NCI-H2171 (cell line): ENCODE measurements around the gene STXBP2.

Experiments used
- DNase-seq: peaks from one replicate; lab custom pipeline; 2025; lab: John Stamatoyannopoulos, UW

Gene STXBP2

DNA sequence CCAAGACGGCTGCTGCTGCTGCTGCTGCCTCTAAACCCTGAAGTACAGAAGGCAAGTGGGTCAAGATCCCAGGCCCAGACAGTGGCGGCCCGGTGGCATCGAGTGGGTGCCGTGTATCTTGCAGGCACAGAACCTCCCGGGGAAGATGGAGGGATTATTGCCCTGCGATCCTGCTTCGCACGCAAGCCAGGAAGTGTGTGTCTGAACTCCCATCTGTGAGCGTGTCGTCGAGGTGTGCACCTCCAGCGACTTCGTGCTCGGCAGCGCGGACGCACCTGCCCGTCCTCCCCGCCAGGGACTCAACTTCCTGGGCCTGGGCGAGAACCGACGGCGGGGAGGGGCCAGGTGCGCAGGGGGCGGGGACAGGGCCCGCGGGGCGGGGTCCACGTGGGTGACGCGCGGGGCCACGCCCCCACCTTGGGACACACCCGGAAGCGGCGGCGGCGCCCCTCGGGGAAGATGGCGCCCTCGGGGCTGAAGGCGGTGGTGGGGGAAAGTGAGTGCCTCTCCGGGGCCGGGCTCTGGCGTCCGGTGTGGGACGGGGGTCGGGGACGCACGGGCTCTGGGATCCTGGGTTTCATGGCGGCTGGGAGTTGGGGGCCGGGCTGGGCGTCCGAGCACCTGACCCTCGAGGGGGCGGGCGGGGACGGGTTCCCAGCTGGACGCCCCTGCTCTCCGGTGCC, at the start of gene STXBP2:
STXBP2 (plus strand) TSS at position 420 of the 683 bp plus-strand sequence; CDS start at position 460, 40 bp downstream.
- peak; percentile 82 for DNase-seq

- DNase-seq = no peak
Observed at GRCh38 chr19:7589822-7590221, 47.1 kb upstream of the STXBP2 start.

GRCh38 chr19:7590256-7590655, 46.7 kb upstream of the STXBP2 start:
- no peak for DNase-seq

DNA sequence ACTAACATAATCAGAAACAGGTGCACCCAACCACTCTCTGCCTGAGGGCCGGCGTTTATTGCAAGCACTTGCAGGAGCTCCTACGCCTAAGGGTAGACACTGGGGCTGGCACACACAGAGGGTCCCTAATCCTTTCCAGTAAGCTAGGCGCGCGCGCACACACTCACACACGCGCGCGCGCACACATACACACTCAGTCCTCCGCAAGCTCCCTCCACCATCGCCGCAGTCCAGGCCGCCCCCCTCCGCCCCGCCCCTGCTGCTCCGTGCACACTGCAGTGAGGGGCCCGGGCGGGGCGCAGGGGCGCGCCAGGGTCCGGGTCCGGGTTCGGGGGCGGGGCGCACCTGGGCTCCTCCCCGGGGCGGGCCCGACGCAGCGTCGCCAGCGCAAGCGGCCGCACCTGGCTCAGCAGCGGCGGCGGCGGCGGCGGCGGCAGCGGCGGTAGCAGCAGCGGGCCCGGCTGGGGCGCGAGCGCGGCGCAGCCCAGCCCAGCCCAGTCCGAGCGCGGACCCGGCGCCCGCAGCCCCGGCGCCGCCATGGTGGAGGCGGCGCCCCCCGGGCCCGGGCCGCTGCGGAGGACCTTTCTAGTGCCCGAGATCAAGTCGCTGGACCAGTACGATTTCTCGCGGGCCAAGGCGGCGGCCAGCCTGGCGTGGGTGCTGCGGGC, 41.3 kb upstream of the STXBP2 start, which contains the start of gene CAMSAP3:
CAMSAP3 (plus strand) TSS at position 398 of the 668 bp plus-strand sequence; CDS start at position 538, 140 bp downstream.
- peak; percentile 86 for DNase-seq

DNA sequence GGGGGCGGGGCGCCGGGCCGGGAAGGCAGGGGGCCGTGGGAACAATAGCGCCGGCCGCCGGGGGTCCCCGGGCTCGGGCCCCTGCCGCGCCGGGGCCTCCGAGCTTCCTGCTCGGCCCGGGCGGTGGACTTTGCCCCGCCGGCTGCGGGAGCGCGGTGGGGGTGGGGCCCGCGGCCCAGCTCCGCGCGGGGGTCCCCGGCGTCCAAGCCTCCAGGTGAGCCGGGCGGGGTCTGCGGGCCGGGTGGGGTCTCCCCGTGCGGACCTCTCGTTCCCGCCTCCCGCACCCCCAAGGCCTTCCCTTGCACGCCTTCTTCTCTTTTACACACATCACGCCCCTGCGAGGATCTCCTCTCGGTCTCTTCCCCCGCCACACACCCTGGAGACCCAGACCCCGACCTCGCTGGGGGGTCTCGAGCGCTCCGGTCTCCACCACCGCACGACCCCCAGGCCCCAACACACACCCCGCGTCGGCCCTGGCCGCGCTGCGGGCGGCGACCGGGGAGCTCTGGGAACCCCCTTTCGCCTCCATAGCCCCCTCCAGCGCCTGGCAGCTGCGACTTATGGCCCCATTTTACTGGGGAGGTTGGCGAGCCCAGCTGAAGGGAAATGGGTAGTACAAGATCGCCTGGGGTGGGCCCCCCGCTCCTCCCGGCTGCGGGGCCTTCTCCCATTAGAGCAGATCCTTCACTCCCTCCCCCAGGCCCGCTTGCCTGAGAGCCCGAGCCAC, 40.5 kb upstream of the STXBP2 start:
- no peak for DNase-seq

DNA sequence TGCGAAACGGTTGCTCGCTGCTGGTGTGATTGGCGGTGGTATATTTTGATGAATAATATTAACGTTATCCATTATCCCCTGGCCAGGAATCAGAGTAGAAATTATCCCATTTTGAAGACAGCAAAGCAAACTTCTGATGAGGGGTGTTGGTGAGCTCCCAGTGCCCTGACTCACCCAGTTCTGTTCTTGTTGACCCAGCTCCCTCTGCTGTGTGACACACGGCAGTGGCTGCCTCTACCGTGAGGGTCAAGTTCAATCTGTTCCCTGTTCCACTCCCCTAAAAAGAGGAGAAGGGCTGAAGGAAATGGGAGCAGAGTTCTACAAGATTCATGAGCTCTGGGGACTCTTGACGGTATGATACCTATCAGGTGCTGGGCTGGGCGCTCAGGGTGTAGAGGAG, 39.2 kb upstream of the STXBP2 start:
- no peak for DNase-seq

DNA sequence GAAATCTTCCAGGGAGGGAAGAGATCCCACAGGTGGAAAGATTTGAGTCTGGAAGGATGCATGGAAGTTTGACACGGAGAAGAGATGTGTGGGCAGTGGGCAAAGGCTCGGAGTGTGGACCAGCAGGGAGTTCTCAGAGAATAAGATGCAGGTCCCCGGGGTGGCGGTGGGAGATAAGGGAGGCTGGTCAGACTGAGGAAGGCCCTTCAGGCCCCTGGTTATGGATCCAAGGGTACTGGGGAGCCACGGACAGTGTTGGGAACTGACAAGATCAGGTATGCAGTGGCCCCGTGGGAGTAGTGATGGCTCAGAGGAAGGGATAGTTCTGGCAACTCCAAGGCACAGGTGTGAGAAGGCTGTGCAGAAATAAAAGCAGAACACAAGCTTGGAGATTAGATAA, 38.7 kb upstream of the STXBP2 start:
- DNase-seq = no peak

DNA sequence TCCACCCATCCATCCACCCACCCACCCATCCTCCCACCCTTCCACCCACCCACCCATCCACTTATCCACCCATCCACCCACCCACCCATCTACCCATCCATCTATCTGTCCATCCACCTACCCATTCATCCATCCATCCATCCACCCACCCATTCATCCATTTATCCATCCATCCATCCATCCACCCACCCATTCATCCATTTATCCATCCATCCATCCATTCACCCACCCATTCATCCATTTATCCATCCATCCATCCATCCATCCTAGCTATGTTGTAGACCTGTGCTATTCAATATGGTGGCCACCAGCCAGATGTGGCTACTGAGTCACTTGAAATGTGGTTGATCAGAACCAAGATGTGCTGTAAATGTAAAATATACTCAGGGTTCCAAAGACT, 36.2 kb upstream of the STXBP2 start:
- DNase-seq = no peak

DNA sequence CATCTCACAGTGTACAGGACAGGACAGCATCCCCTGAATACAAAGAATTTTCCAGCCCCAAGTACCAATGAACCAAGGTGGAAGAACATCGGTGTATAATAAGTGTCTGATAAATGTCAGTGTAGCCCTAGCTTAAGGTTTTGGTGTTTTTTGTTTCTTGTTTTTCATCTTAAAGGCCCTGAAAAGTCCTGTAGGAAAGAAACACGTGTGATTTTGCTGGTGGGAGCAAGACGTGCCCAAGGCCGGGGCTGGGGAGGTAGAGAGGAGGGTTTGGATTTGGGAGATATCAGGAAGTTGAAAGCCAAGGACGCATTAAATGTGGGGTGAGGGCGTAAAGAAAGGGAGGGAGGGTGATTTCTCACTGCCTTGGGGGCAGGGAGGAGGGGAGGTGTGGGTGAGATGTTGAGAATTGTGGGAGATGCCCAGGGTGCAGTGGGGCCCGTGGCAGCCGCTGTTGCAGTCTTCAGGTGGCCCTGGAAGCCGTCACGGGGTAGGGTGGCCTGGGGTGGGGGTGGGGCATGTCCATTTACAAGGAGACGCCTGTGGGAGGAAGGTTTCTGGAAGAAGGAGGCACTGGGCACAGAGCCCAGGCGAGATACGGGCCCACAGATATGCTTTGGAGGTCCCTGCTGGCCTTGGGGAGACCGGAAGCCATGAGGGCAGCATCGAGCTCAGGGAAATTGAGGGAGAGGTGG, 34.5 kb upstream of the STXBP2 start:
- DNase-seq = no peak

DNA sequence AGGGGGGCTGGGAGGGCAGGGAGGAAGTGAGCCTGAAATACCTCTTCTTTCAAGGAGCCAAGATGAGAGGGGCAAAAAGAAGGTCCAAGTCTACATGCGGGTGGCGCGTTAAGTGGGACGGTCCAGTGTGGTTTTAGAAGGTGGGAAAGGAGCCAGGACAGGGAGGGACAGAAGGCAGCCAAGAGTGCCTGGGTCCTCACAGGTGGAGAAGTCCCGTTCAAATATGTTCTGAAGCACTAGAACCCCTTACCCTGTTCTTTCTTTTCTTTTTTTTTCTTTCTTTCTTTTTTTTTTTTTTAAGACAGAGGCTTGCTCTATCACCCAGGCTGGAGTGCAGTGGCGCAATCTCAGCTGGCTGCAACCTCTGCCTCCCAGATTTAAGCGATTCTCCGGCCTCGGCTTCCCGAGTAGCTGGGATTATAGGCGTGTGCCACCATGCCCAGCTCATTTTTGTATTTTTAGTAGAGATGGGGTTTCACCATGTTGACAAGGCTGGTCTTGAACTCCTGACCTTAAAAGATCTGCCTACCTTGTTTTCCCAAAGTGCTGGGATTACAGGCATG, 33.9 kb upstream of the STXBP2 start:
- DNase-seq = no peak

GRCh38 chr19:7603919-7604318, 33.0 kb upstream of the STXBP2 start:
- DNase-seq = no peak

DNA sequence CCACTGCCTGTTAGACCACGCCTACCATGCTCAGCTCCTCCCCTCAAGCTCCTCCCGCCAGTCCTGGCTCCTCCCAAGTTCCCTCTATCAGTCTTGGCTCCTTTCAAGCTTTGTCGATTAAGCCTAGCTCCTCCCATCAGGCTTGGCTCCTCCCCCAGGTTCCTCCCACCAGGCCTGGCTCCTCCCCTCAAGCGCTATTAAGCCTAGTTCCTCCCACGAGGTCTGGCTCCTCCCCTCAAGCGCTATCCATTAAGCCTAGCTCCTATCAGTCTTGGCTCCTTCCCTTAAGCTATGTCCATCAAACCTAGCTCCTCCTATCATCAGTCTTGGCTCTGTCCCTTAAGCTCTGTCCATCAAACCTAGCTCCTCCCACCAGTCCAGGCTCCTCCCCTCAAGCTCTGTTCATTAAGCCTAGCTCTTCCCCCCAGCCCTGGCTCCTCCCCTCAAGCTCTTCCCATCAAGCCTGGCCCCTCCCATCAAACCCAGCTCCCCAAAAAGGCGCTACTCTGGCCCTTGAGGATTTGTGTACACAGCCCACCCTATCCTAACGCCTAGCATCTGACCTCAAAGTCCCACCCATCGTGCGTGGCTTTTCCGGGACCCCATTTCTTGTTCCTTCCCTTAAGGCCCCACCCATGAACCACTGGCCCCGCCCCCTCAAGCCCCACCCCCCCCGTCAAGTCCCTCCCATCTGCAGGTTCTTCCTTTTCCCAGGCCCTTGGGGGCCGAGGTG, 31.3 kb upstream of the STXBP2 start:
- DNase-seq = no peak

- DNase-seq = no peak
Observed at GRCh38 chr19:7606289-7606688, 30.6 kb upstream of the STXBP2 start.

- DNase-seq = no peak
Observed at GRCh38 chr19:7607212-7607873, 29.6 kb upstream of the STXBP2 start.

DNA sequence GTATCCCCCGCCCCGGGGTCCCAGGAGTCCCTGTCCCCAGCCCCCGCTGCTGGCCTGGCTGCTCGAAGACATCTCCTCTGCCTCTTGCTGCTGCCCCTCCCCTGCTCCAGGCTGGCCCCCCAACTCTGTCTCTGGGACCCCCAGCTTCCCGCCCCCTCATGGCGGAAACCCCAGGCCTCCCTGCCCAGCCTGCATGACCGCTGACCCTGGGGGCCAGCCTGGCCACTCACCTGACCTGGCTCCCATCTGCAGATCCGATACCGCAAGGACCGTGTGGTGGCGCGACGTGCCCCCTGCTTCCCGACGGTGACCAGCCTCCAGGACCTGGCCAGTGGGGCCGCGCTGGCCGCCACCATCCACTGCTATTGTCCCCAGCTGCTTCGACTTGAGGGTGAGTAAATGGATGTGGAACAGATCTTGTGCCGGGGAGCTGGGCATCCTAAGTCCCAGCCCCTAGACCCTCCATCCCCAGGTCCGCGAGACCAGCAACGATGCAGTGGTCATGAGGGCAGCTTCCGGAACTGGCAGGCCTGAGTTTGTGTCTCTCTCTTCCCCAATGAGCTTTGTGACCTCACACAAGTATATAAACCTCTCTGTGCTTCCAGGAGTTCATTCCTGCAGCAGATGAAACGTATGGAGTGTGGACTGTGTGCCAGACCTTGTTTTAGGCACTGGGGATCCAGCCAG, 28.9 kb upstream of the STXBP2 start:
- DNase-seq = no peak

- DNase-seq = no peak
Observed at GRCh38 chr19:7610491-7611240, 26.2 kb upstream of the STXBP2 start.

DNA sequence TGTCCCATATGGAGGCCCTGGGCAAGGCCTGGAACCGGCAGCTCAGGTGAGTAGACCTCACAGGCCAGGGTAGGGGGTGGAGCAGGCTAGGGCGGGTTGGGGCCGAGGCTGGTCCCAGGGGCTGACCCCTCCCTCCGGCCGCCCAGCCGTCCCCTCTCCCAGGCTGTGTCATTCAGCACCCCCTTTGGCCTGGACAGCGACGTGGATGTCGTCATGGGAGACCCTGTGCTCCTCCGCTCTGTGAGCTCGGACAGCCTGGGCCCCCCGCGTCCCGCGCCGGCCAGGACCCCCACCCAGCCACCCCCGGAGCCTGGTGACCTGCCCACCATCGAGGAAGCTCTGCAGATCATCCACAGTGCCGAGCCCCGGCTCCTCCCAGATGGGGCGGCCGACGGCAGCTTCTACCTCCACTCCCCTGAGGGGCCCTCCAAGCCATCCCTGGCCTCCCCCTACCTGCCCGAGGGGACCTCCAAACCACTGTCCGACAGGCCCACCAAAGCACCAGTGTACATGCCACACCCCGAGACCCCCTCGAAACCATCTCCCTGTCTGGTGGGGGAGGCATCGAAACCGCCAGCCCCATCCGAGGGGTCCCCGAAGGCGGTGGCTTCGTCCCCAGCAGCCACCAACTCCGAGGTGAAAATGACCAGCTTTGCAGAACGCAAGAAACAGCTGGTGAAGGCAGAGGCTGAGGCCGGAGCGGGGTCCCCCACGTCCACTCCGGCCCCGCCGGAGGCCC, 25.2 kb upstream of the STXBP2 start:
- DNase-seq = no peak
